ENCODE measurements around the gene PLXNB1.
A peak's percentile ranks its signal among the peaks of the same experiment; 100 is the strongest.

- TF ChIP-seq EZH2phosphoT487 (IDR thresholded peaks at IDR 0.05; ENCODE audit: unreplicated experiment) (no peak), CREB1 (CRISPR knock-in tag; IDR thresholded peaks at IDR 0.05; ENCODE audit: low read depth) (no peak), EZH2 (IDR thresholded peaks at IDR 0.05; ENCODE audit: low read depth, unreplicated experiment) (no peak), CTCF (conservative IDR thresholded peaks at IDR 0.05; ENCODE audit: low read depth in 2 of 2) (peak; percentile 100), ETS1 (IDR thresholded peaks at IDR 0.05) (no peak), POLR2AphosphoS5 (IDR thresholded peaks at IDR 0.05; ENCODE audit: low read depth) (0 out of 2 replicates have a peak, but pooled peaks have one; percentile 31), REST (IDR thresholded peaks at IDR 0.05; ENCODE audit: unreplicated experiment) (no peak), JUNB (IDR thresholded peaks at IDR 0.05; ENCODE audit: unreplicated experiment) (no peak), ZNF331 (CRISPR knock-in tag; IDR thresholded peaks at IDR 0.05; ENCODE audit: low read depth) (no peak), NANOG (IDR thresholded peaks at IDR 0.05; ENCODE audit: borderline replicate concordance) (no peak), ZNF114 (CRISPR knock-in tag; IDR thresholded peaks at IDR 0.05) (no peak), STAT1 (IDR thresholded peaks at IDR 0.05; ENCODE audit: unreplicated experiment) (no peak)
These were observed 6.0 kb upstream of the PLXNB1 start for GRCh38 chr3:48435774-48436476.

All from GM23338 (cell line).